AG04450 (cell line): ENCODE data around the gene PRKRA. TPM values are rescaled to one million over a fixed set of nuclear protein-coding genes. Genes with fewer than 3 reads are reported as not detected.
"Not testable (repeated sequence)": the region's sequence is repeated elsewhere in the genome, so short reads cannot be mapped to it uniquely, and the experiment has no call there.

Experiments
- CTCF ChIA-PET: fragments of 300-600, 350-600 bp; formaldehyde crosslinking; extraction: SDS; loops from one replicate; lab custom pipeline; 2022; ENCODE audit warnings: antibody characterized with exemption, inconsistent platforms; lab: Charles Lee
- POLR2A ChIA-PET: fragments of 350-600 bp; formaldehyde crosslinking; extraction: SDS; loops from one replicate; lab custom pipeline; 2021; ENCODE audit warnings: antibody characterized with exemption, inconsistent platforms; lab: Yijun Ruan, JAX
- DNase-seq: peaks from one replicate; pipeline ENCODE4 v3.0.0-alpha.2; 2011; ENCODE audit warnings: low read depth, low spot score
- H3K27ac ChIP-seq: one replicate; pipeline ENCODE4 v1.5.1; 2012; ENCODE audit warnings: low read depth, low read length, control low read depth
- H3K27me3 ChIP-seq: one replicate; pipeline ENCODE4 v1.6.0; 2012; ENCODE audit warnings: low read length; ENCODE audit not compliant: control insufficient read depth, insufficient read depth
- H3K4me3 ChIP-seq: 2 replicates; pipeline ENCODE4 v1.5.1; 2011; ENCODE audit warnings: mild to moderate bottlenecking, low read depth, low read length, control low read depth
- H3K9me3 ChIP-seq: 2 replicates; pipeline ENCODE4 v1.5.1; 2012; ENCODE audit warnings: low read length; ENCODE audit not compliant: control insufficient read depth, insufficient read depth
- polyA plus RNA-seq: library from polyadenylated mRNA; depleted of rRNA; stranded (reverse); fragments of >200 nt; gene quantifications from 2 replicates; pipeline ENCODE4 v1.2.3, GENCODE V29; 2011
- TF ChIP-seq, protein P1 (sequence below): IDR thresholded peaks from 2 replicates; pipeline ENCODE4 v1.5.1; 2011; ENCODE audit warnings: low read depth, low read length, control low read depth, inconsistent platforms

PRKRA gene
- polyA plus RNA-seq, 1 experiment, result 58.6 TPM

DNA sequence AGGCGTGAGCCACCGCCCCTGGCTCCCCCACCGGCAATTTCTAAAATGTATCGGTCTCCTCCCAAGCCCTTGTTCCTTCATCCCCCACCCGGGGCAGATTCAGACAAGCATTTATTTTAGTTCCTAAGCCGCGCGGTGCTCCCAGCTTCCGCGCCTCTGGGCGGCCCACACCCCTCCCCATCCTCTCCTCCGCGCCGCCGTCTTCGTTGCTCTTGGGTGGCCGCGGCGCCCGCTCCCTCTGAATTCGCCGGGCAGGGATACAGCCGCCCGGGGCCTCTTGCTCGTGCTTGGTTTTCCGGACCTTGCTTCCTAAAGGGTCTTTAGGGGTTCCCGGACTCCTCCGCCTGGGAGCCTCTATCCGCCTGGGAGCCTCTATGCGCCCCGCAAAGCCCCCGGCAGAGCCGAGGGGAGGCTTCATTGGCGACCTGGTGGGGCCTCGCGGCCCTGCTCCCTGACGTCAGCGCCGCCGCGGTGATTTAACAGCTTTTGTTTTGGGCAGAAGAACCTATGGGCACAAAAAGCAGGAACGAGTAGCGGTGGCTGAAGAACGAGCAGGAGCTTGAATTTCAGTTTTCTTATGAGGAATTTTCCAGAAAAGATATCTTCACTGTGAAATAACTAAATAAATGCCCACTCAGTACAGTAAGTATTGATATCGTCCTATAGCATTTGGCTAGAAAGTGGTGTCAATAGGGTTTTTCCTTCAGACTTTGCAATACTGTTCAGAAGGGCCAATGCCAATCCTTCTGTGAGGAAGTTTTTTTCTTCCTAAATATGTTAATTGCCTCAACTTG lies 37.3 kb downstream of the PRKRA start:
- H3K4me3 ChIP-seq, result peak overlapping the region; percentile 55
- no peaks in the 10 kb centered on the region for H3K27me3 ChIP-seq
- POLR2A ChIA-PET, result interaction anchor here (0.6 to 1.9 kb wide), 6 partner anchors 9 to 268 kb away, joined by 3 to 12 read pairs (median 4); partner anchors contain the start of genes PJVK and PRKRA
- peak overlapping the region; percentile 95 for H3K27ac ChIP-seq
- CTCF ChIA-PET, result interaction anchor here (0.5 to 9.7 kb wide), 45 partner anchors 10 to 507 kb away, joined by 3 to 389 read pairs (median 6); partner anchors contain the start of gene RBM45
- TF ChIP-seq, protein P1, sequence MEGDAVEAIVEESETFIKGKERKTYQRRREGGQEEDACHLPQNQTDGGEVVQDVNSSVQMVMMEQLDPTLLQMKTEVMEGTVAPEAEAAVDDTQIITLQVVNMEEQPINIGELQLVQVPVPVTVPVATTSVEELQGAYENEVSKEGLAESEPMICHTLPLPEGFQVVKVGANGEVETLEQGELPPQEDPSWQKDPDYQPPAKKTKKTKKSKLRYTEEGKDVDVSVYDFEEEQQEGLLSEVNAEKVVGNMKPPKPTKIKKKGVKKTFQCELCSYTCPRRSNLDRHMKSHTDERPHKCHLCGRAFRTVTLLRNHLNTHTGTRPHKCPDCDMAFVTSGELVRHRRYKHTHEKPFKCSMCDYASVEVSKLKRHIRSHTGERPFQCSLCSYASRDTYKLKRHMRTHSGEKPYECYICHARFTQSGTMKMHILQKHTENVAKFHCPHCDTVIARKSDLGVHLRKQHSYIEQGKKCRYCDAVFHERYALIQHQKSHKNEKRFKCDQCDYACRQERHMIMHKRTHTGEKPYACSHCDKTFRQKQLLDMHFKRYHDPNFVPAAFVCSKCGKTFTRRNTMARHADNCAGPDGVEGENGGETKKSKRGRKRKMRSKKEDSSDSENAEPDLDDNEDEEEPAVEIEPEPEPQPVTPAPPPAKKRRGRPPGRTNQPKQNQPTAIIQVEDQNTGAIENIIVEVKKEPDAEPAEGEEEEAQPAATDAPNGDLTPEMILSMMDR, result no peak
- peak; percentile 20 for DNase-seq
- H3K9me3 ChIP-seq, result no peaks in the 10 kb centered on the region

DNA sequence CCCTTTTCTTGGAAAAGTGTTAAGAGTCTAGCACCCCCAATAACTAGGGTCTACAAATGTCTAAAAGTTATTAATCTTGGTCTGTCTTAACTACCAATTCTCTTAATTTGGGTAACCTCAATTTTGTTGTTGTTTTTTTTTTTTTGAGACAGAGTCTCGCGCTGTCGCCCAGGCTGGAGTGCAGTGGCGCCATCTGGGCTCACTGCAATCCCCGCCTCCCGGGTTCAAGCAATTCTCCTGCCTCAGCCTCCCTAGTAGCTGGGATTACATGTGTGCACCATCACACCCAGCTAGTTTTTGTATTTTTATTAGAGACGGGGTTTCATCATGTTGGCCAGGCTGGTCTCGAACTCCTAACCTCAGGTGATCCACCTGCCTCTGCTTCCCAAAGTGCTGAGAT lies 38.5 kb downstream of the PRKRA start:
- H3K9me3 ChIP-seq, POLR2A ChIA-PET, H3K27ac ChIP-seq, H3K4me3 ChIP-seq, DNase-seq, H3K27me3 ChIP-seq: not testable (repeated sequence)
- CTCF ChIA-PET, result interaction anchor here (1.1 to 9.7 kb wide), 6 partner anchors 14 to 301 kb away, joined by 4 to 389 read pairs (median 56); partner anchors contain the start of gene RBM45

DNA sequence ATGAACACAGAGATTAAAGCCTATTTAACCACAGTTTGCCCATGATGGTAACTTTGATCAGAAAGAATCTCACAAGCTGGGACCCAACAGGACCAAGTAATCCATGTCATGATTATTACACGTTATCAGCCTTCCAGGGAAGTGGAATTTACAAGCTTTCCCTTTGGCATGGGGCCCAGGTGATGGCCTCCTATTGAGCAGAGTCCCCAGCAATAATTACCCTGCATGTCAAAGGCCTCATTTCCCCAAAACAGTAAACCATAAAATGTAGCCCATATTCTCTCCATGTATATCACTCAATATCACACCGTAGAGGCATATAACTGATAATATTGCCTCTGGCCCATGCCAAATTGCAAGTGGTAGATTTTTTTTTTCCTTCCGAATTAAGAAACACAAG lies 38.9 kb downstream of the PRKRA start:
- Histone ChIP-seq H3K9me3 (no peaks in the 10 kb centered on the region), H3K27me3 (no peaks in the 10 kb centered on the region), H3K27ac (no peak overlapping the region), H3K4me3 (no peak overlapping the region)
- CTCF ChIA-PET, result interaction anchor here (1.1 to 9.7 kb wide), 5 partner anchors 13 to 300 kb away, joined by 4 to 389 read pairs (median 60); partner anchors contain the start of gene RBM45
- DNase-seq, result no peak
- POLR2A ChIA-PET, result no interaction called here
- TF ChIP-seq, protein P1, result no peak

DNA sequence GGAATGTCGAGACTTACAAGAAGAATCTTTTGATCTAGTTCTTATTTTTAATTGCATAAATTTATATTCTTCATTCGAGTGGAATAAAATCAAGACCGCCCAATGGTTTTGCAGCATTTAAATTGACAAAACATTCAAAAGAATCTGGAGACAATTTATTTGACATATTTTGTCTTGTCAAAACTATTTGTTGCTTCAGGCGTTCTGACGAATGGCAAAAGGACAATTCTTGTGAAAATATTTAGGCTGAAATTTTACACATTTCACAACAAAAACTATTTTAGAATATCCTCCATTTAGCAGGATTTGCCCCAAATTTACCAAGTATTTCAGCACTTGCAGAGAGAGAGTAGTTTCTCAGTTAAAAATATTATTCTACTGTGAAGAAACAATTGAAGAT lies 41.7 kb downstream of the PRKRA start:
- ChIA-PET CTCF (interaction anchor here (0.7 to 1.2 kb wide), 3 partner anchors 10 to 294 kb away, joined by 3 to 6 read pairs (median 3); no protein-coding TSS in a partner anchor), POLR2A (no interaction called here)
- DNase-seq, result no peak
- H3K9me3 ChIP-seq, result no peaks in the 10 kb centered on the region
- no peak overlapping the region for H3K4me3 ChIP-seq
- TF ChIP-seq, protein P1, result no peak
- H3K27ac ChIP-seq, result no peak overlapping the region
- no peaks in the 10 kb centered on the region for H3K27me3 ChIP-seq

DNA sequence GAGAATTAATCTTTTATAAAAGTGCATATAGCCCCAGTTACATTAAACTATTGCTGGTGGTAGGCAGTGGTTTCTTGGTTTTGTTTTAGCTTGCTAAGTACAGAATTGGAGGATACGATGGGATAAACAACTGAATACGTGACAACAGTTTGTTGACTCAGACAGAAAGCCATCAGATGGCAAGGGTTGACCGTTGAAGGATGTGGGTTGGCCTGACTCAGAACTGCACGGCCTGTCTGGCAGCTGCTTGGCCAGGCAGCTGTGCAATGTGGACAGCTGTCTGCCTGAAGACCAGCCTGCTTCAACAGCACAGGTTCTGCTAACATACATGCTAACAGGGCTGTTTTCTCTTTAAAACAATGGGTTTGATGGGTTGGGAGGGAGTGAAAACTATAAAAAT lies 46.6 kb downstream of the PRKRA start:
- POLR2A ChIA-PET, result interaction anchor here (0.8 to 1.8 kb wide), 4 partner anchors 10 to 47 kb away, joined by 3 to 12 read pairs (median 4); partner anchors contain the start of genes PJVK and PRKRA
- H3K27me3 ChIP-seq, result no peaks in the 10 kb centered on the region
- CTCF ChIA-PET, result interaction anchor here (0.6 to 18.2 kb wide), 6 partner anchors 8 to 292 kb away, joined by 3 to 389 read pairs (median 5); no protein-coding TSS in a partner anchor
- H3K4me3 ChIP-seq, result peak overlapping the region; percentile 2; the same call in 1 of the 2 replicates
- TF ChIP-seq, protein P1, result no peak
- no peaks in the 10 kb centered on the region for H3K9me3 ChIP-seq
- peak; percentile 69 for DNase-seq
- no peak overlapping the region for H3K27ac ChIP-seq
